ENCODE data around the gene COL6A2.

GRCh38 chr21:46061063-46061462 lies 36.8 kb upstream of the COL6A2 start:
- TF ChIP-seq CTCF (IDR thresholded peaks at IDR 0.05; ENCODE audit: poor library complexity) (no peak), EZH2 (IDR thresholded peaks at IDR 0.05; ENCODE audit: borderline replicate concordance) (no peak), EZH2phosphoT487 (IDR thresholded peaks at IDR 0.05; ENCODE audit: low read depth, severe bottlenecking, unreplicated experiment) (no peak)
